HuH-7 (cell line): ENCODE results near the gene SLC25A24.
A peak's percentile ranks its signal among the peaks of the same experiment; 100 is the strongest.
"Not testable (repeated sequence)": the region's sequence is repeated elsewhere in the genome, so short reads cannot be mapped to it uniquely, and the experiment has no call there.

ENCODE experiments used
- DNase-seq: peaks from one replicate; pipeline ENCODE4 v3.0.0; 2011; ENCODE audit warnings: low spot score

The SLC25A24 gene

DNA sequence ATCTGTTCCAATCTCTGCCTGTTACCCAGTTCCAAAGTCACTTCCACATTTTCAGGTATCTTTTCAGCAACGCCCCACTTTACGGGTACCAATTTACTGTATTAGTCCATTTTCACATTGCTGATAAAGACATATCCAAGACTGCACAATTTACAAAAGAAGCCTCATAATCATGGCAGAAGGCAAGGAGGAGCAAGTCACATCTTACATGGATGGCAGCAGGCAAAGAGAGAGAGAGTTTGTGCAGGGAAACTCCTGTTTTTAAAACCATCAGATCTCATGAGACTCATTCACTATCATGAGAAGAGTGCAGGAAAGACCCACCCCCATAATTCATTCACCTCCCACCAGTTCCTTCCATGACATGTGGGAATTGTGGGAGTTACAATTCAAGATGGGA, 67.0 kb downstream of the SLC25A24 start:
- DNase-seq: not testable (repeated sequence)

DNA sequence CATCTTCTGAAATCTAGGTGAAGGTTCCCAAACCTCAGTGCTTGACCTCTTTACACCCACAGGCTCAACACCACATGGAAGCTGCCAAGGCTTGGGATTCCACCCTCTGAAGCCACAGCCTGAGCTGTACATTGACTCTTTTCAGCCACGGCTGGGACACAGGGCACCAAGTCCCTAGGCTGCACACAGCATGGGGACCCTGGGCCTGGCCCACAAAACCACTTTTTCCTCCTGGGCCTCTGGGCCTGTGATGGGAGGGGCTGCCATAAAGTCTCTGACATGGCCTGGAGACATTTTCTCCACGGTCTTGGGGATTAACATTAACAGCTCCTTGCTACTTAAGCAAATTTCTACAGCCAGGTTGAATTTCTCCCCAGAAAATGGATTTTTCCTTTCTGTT, 67.8 kb downstream of the SLC25A24 start:
- not testable (repeated sequence) for DNase-seq

DNA sequence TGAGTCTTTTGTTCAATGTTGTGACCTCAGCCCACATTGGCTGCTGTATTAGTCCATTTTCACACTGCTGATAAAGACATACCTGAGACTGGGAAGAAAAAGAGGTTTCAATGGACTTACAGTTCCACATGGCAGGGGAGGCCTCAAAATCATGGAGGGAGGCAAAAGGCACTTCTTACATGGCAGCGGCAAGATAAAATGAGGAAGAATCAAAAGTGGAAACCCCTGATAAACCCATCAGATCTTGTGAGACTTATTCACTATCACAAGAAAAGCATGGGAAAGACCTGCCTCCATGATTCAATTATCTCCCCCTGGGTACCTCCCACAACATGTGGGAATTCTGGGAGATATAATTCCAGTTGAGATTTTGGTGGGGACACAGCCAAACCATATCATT, 68.9 kb downstream of the SLC25A24 start:
- not testable (repeated sequence) for DNase-seq

DNA sequence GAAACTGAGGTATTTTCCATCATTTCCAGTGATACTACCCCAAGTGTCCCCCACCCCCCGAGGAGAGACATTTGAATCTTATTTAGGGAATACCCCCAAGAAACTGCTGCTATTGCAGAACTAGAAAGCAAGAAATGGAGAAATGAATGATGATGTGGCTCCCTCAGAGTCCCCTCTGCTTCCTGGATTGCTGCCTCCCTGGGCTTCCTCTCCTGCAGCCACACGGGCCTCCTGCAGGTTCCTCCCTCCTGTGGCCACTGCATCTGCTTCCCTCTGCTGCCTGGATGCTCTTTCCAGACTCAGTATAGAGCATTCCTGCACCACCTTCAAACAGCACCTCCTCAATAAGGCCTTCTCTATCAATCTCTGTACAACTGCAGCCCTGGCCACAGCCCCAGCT, 69.3 kb downstream of the SLC25A24 start:
- DNase-seq: no peak

DNA sequence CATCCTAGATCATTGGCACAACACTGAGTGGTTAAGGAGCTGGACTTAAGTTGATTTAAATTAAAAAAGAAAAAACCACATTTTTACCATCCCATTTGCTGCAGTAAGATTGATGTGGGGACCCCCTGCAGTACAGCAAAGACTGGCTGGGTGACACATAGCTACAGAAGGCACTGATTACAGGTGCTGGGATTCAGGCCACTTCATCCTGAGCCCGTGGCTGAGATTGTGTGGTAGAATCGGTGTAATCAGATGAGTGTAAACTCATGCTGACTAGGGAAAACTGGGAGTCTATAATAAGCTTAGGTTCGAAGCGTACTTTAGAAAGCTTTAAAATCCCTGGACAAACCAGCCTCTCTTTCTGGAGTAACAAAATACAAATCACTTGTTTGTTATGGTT, 70.1 kb downstream of the SLC25A24 start:
- no peak for DNase-seq

- peak; percentile 47 for DNase-seq
Observed at GRCh38 chr1:108125312-108126138, 74.6 kb downstream of the SLC25A24 start.

GRCh38 chr1:108124622-108125311, 75.4 kb downstream of the SLC25A24 start:
- DNase-seq: no peak

GRCh38 chr1:108124023-108124422, 76.1 kb downstream of the SLC25A24 start:
- DNase-seq: no peak

DNA sequence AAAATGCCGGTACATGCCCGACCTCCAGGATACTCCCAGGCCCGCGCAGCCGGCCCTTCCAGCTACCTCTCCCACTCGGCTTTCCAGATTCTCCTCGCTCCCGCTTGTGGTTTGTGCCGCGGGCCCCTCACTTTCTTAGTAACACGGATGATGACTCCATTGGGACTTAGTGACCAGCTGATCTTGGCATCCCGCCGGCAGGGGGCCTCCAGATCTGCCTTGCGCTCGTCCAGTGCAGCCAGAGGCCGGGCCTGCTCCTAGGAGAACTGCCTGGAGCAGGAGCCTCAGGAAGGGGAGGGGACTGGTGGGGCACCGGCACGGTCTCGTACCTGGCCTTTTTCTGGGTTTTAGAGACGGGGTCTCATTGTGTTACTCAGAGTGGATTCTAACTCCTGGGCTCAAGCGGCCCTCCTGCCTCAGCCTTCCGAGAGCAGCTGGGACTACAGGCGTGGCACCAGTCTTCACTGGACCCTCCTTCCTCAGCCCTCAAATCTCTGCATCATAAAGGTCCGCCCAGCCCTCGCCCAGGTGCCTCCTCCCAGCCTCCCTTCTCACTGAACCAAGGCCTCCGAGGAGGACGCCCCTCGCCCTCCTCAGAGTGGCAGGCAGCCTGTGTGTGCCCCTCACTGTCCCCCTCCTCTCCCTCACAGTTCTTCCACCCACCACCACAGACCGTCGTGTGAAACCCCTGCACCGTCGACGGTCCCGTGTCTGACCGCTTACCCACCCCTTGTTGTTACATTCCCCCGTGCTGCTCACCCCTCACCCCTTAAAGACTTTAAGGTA, 78.6 kb downstream of the SLC25A24 start:
- DNase-seq: peak; percentile 40

- no peak for DNase-seq
Observed at GRCh38 chr1:108120163-108120562, 80.0 kb downstream of the SLC25A24 start.

DNA sequence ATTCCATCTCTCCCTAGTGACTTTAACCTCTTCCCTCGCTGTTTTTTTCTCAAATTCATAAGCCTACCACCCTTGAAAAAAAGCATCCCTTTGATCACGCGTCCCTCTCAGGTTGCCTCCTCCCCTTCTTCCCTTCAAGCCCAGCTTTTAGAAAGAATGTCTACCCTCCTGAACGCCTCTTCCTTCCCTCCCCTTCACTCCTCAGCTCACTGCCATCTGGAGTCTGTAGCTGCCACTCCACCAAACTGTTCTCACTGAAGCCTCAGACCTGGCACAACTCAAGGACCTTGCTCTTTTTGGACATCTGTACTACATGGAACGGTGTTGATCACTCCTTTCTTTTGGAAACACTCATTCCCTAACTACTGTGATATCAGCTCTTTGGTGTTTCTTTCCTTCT, 80.6 kb downstream of the SLC25A24 start:
- no peak for DNase-seq

GRCh38 chr1:108117945-108118902, 81.9 kb downstream of the SLC25A24 start:
- no peak for DNase-seq

DNA sequence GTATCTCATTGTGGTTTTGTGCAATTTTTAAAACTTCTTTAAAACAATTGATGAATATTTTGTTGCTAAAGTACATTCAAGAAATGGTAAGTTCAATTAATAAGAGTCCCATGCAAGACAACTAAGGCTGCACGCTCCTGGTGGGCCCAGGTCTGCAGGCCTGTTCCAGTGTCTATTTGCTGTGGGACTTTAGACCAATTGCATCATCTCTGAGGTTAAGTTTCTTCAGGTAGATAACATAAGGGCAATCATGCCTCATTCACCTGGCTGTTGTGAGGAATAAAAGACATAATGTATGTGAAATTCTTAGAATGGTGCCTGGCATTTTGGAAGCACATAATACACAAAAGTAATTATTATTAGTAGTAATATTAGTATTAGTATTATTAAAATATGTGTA, 82.9 kb downstream of the SLC25A24 start:
- DNase-seq: no peak

- DNase-seq: no peak
Observed at GRCh38 chr1:108114033-108114599, 86.0 kb downstream of the SLC25A24 start.

DNA sequence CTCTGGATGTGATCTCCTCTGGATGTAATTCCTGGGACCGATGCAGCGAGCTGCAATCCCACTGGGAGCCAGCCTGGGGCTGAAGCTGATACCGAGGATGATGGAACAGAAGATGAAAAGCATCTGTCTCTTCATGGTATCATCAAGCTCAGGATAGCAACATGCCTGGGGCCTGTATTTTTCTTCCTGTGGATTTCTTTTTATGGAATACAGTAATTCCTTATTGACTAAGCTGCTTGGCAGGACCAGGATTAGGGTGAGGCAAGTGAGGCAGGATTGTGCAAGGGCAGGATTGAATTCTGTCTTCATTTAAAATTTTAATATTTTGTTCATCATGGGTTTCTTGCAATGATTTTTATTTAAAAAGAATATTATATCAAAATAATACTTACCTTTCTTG, 86.6 kb downstream of the SLC25A24 start:
- no peak for DNase-seq

DNA sequence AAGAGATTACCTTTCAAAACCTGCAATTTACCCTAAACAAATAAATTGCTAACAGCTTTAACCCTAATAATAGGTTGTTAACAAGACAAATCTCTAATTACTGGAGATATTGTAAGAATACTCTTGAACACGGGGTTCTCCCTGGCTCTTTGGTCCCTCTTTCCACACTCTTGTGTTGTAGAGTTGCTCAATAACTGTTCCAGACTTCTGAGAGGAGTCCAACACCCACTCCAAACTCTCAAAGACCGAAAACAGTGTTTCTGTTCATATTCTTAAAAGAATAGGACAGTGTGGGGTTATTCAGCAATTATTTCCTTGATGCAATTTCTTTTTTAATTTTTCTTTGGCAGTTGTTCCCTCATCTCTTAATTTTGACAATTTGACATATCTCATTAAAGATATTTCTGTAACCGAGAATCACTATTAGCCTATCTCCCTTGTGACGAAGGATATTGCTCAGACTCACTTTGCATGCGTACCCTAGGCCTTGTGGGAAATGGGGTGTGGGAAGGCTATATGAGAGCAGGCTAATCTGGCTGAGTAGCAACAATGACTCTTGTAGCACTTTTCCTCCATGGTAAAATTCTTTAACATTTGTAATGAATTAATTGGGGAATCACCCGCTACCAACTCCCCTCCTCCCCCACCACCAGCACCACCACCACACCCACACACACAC, 90.7 kb downstream of the SLC25A24 start:
- no peak for DNase-seq

- DNase-seq: no peak
Observed at GRCh38 chr1:108108119-108108518, 92.0 kb downstream of the SLC25A24 start.

GRCh38 chr1:108107658-108108057, 92.5 kb downstream of the SLC25A24 start:
- DNase-seq: no peak

GRCh38 chr1:108106775-108107174, 93.4 kb downstream of the SLC25A24 start:
- DNase-seq: no peak

GRCh38 chr1:108100148-108100547, 100.0 kb downstream of the SLC25A24 start:
- no peak for DNase-seq

DNA sequence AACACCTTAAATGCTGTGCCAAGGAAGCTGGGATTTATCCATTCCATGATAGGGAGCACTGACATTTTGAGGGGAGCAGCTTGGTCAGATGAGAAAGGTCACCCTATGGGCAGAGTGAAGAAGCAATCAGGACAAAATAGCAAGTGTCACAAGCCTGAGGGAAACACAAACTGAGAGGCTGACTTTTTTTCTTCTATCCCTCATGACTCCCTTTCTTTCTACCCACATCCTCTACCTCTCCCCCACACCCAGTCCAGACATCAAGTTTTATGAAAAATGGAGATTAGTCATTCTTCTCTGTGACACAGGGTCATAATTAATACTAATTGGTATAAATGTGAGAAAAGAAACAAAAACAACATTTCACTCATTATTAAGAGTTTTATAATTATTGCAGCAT, 103.1 kb downstream of the SLC25A24 start:
- DNase-seq: no peak
